Measurements from ENCODE around the gene SMARCAL1.

SMARCAL1 gene

DNA sequence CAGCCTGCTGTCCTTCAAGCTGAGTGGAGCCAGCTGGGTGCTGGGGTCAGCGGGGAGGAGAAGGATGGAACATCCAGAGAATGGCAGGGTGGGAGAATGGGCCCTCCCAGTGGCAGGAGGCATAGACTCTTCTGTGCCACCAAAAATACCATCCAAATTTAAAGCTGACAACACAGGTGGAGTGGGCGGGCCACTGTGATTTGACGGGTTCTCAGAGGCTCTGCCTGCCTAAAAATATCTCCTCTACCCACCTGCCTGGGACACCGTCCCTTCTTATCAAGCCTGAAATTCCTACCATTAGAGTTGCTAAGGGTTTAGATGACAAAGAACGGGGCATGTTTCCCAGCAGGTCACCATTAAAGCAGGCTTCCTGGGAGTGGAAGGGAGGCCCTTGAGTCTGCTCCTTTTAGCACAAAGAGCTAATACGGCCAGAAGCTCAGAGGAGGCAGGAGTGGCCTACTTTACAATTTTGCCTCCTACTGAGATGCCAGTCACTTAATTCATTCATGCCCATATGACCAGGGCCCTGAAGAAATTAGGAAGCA, 20.2 kb upstream of the SMARCAL1 start:
- FAIRE-seq, result no peak
- no peak for DNase-seq (ENCODE audit: insufficient read length, low spot score)

DNA sequence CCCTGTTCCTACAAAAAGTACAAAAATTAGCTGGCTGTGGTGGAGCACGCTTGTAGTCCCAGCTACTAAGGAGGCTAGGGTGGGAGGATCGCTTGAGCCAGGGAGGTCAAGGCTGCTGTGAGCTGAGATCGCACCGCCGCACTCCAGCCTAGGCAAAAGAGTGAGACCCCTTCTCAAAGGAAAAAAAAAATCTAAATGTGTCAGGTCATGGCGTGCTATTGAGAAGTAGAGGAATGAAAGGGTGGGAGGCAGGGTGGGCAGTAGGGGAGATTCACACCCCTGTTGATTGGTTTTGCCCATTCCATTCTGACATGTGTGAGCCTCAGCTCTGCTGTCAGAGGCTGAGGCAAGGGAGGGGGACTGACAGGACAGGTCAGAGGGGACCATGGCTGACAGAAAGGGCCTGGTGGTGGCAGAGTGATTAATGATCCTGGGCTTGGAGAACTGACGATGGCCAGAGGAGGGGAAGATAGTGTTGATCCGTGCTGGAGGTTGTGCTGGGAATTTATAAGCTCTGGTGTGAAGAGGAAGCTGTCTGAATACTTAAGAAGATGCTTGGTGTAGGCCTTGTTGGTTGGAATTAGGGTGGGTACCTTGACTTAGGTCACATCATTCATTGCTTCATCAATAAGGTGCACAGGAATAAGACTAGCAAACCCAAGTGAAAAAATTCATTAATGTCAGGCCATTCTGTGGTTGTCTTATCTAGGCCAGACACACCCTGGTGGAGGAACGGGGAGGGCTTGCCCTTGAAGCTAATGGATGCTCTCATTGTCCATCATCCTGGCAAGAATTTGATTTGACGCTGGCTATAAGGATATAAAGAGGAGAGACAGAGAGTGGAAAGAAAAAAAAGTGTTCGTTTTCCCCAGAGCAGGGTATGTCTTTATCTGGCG, 19.1 kb upstream of the SMARCAL1 start:
- FAIRE-seq, result no peak
- DNase-seq (ENCODE audit: insufficient read length, low spot score), result no peak

DNA sequence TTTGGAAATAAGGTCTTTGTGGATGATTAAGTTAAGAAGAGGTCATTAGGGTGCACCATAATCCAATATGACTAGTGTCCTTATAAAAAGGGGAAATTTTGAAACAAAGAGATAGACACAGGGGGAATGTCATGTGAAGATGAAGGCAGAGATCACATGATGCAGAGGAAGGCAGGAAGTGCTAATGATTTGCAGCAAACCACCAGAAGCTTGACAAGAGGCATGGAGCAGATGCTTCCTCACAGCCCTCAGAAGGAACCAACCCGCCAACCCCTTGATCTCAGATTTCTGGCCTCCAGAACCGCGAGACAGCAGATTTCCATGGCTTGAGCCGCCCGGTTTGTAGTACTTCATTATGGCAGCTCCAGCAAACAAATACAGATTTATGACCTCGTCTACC, 17.4 kb upstream of the SMARCAL1 start:
- no peak for DNase-seq (ENCODE audit: insufficient read length, low spot score)

DNA sequence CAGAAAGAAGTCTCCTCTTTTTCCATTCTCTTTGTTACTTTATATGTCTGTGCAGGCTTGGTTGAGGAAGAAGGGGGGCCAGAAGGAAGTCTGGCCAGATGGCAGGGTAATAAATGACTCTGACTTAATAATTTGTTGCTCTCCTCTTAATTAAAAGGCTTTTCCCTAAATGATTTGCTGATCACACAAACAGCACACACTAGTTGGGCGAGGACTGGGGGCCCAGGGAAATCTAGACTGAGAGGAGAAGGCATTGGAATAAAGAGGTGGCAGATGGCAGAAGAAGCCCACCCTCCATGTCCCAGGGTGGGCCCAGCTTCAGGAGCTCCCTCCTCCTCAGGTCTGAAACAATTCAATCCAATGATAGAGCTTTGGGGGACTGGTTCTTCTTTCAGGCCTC, 12.7 kb upstream of the SMARCAL1 start:
- no peak for DNase-seq (ENCODE audit: insufficient read length, low spot score)
- FAIRE-seq, result no peak

More for the DNA sequence above, 17.4 kb upstream of the SMARCAL1 start:
- no peak for FAIRE-seq

DNA sequence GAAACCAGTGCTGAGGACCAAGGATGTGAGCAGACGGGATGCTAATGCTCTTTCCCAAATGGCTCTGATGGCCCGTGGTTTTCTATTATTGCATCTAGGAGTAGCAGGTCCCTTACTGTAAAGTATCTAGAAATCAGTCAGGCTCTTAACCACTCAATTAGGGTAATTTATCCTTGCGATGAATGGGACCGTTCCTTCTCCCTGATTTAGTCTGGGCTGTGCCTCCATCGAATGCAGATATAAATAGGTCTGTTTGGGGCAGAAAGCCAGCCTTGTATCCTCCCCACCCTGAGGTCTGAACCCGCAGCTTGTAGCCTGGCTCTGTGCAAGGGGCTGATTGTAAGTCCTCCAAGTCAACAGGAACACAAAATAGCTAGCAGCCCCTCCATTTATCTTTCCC, 9.5 kb upstream of the SMARCAL1 start:
- DNase-seq (ENCODE audit: insufficient read length, low spot score) (no peak), FAIRE-seq (no peak)

DNA sequence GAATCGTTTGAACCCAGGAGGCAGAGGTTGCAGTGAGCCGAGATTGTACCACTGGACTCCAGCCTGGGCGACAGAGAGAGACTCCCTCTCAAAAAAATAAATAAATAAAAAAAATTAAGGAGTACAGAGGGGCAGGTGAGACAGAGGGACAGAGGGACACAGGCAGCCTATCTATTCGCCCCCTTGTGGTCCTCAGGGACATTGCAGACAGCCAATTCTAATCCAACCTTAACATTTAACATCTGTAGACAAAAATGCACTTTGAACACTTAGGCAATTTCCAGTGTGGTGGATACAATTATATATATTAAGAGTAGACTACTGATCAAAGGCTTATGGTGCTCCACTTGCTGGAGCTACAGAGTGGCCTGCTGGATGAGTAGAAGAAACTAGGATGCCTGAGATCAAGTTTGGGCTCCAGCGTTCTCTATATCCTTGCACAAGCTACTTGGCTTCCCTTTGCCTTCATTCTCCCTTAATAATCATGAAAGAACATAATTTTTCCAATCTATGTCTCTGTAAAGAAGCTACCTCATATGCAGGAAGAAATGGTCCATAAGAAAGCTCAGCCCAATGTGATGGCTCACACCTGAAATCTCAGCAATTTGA, 8.2 kb upstream of the SMARCAL1 start:
- DNase-seq (ENCODE audit: insufficient read length, low spot score) (no peak), FAIRE-seq (no peak)

DNA sequence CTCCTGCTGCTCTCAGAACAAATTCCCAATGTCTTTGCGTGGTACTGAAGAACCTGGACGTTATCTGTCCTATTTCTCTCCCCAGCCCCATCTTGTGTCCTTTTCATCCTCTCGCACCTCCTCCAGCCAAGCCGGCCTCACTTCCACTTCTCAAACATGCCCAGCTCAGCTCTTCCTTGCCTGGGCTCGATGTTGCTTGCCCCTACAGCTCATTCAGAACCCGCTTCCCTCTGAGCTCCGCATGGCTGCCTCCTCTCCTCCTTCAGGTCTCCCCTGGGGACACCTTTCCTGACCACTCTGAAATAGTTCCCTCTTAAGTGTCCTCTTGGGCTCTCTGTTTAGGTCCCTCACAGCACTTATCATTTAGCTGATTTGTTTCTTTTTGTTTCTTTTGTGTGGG, 6.7 kb upstream of the SMARCAL1 start:
- FAIRE-seq, result no peak
- no peak for DNase-seq (ENCODE audit: insufficient read length, low spot score)

DNA sequence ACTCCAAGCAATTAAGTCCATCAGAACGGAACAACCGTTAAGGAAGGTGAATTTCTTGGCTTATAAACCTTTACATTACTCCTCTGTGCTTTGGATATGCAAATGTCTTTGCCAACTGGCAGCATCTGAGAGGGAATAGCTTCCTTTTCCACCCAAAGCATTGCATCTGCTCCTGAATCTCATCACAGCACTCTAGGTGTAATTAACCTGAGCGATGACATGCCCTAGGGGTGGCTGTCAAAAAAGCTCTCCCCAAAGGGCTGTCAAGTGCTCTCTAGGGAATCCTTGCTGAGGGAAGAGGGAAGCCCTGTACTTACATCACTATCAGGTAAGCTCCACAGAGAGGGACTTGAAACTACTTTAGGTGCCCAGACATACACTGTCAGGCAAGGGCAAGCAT, 5.5 kb upstream of the SMARCAL1 start:
- DNase-seq (ENCODE audit: insufficient read length, low spot score), result no peak
- no peak for FAIRE-seq

DNA sequence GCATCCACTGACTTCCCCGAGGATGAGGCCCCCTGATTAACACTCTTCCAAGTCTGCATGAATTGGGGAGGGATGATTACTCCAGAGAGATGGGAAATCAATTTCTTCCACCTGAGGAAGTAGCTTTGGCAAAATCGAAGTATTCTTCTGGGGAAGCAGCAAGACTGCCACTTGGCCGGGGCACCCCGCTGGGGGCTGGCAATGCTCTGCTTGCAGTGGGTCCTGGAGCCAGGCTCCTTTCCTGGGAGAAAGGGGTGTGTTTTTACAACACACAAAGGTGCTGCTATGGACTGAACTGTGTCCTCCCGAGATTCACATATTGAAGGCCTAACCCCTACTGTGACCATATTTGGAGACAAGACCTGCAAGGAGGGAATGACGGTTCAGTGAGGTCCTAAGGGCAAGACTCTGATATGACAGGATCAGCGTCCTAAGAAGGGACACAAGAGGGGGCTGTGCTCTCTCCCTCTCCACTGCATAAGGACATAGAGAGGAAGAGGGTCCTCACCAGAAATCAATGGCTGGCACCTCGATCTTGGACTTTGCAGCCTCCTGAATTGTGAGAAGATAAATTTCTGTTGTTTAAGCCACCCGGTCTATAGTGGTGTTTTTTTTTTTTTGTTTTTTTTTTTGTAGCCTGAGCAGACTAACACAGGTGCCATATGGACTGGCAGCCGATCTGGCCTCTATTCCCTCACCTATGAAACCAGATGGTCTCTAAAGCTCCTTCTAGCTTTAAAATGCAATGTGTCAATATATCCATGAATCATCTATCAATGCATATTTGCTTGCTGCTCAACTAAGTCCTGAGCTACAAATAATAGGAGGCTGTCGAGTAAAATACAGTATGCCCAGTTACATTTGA, 3.6 kb upstream of the SMARCAL1 start:
- DNase-seq (ENCODE audit: insufficient read length, low spot score) (no peak), FAIRE-seq (no peak)

DNA sequence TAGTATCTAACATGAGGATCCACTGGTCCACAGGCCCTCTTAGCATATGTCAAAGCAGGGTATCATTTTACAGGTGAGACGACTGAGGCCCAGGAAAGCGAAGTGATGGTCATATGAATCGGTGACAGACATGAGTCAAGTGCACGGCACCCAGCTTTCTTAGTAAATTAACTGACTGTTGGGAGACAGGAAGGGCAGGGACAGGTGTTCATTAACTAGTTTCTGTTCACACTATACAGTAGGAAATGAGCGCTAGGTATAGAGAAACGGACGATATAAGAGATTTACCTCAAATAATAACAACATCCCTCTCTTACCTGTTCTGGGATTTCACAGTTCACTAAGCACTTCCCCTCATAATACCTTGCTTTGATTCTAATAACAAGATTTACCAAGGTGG, 1.7 kb upstream of the SMARCAL1 start:
- DNase-seq (ENCODE audit: insufficient read length, low spot score) (no peak), FAIRE-seq (no peak)

DNA sequence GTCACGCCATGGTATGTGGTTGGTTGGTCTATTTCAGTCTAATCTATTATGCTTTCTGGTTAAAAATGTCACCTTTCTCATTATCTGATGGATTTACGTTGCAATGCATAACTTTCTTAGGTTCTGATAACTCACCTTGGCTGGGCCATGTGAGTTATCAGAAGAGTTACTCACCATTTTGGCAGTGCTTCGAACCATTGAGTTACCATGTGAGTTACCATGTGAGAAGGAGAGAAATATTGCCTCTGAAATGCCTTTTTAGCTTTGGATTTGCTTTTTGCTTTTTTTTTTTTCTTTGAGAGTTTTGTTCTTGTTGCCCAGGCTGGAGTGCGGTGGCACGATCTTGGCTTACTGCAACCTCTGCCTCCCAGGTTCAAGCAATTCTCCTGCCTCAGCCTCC, 1.6 kb downstream of the SMARCAL1 start:
- DNase-seq (ENCODE audit: insufficient read length, low spot score) (no peak), FAIRE-seq (no peak)

DNA sequence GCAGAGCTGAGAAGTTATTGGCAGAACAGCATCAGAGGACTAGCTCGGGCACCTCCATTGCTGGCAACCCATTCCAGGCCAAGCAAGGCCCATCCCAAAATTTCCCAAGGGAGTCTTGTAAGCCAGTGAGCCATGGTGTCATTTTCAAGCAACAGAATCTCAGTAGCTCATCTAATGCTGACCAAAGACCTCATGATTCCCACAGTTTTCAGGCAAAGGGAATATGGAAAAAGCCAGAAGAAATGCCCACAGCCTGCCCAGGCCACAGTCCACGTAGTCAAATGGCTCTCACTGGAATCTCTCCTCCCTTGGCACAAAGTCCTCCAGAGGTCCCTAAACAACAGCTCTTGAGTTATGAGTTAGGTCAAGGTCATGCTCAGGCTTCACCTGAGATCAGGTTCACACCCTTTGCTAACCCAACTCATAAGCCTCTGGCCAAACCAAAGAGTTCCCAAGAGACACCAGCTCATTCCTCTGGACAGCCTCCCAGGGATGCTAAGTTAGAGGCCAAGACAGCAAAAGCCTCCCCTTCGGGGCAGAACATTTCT, 2.6 kb downstream of the SMARCAL1 start:
- FAIRE-seq (no peak), DNase-seq (ENCODE audit: insufficient read length, low spot score) (no peak)

DNA sequence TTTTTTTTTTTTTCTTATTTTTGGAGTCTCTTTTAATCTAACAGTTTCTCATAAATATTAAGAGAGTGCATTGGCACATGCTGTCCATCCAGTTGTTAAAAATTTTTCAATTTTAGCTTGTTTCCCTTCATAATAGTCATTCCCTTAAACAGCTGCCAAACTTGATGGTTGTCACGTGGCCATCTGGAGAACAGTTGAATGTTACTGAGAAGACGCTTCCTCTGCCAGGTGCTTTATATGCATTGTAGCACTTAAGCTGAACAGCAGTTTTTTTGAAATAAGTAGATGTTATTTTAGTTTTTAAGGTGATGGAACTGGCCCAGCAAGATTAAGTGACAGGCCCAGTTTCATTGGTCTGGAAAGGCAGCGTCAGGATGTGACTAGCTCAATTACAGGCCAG, 3.3 kb downstream of the SMARCAL1 start:
- FAIRE-seq, result no peak
- no peak for DNase-seq (ENCODE audit: insufficient read length, low spot score)

DNA sequence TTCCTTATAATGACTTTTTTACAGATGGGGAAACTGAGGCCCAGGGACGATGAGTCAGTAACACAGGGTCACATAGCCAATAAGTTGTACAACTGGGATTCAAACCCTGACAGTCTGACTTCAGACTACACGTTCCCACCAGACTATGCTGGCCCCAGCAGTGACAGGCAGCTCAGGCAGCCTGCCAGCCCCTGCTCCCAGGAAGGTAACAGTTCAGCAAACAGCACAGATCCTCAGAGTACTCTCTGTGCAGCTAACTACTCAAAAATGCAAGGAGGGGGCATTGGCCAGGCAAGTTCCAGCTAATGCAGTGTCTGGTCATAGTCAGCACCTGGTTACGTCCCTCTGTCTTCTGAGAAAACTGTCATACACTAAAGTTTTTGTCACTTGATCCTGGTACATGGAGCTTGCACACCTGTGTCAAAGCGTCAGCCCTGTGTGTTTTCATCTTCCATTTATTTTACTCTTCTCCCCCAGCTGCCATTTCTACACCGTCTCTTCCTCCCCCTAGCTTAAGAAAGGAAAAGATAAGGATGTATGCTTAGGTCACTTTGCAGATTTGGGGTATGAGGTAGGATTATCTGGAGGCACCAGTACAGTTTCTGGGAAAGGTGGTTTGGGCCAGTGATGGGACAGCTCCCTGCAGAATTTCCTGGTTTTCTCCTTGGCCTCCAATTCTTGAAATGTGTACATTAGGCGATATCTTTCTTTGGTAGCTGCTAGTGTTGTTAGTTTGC, 4.5 kb downstream of the SMARCAL1 start:
- DNase-seq (ENCODE audit: insufficient read length, low spot score) (no peak), FAIRE-seq (no peak)

DNA sequence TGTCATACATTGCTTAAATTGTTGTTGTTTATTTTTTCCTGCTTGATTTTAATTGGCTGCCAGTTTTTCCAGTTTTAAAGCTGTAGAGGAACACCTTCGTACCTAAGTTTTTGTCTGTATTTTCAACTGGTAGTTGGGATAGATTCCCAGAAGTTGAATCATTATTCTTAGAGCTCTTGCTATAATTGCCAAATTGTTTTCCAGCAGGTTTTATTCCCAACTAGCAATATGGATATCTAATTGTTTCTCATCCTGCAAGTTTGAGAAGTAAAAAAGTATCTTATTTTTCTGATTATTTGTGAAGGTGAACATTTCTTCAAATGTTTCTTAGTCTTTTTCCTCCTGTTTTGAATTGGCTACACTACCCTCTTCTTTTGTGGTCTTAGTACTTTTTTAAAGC, 6.7 kb downstream of the SMARCAL1 start:
- FAIRE-seq, result no peak
- DNase-seq (ENCODE audit: insufficient read length, low spot score), result no peak

DNA sequence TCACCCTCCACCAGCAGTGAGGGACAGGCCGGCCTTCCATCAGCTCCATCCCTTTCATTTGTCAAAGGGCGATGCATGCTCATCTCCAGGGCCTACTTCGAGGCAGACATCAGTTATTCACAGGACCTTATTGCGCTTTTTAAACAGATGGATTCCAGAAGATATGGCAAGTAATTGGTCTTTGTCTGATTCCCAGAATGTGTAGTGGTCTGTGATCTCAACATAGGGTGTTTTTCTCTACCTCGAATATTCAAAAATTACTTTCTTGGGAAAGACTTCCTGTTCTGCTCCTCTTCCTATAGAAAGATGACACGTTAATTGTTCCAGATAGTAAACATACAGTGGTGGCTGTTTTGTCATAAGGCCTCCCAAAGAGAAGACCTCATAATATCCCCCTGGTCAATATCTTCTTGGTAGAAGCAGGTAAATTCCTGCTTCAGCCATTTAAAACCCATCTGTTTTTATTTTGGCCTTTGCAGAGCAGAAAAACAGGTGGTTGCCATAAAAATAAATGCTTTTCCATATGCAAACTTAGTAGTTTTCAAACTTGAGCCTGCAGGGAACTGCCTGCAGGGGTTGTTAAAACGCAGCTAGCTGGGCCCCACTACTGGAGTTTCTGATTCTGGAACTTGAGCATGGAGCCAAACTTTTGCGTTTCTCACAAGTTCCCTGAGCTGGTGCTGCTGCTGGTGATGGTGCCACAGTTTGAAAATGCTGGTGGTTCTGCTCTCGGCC, 8.2 kb downstream of the SMARCAL1 start:
- no peak for DNase-seq (ENCODE audit: insufficient read length, low spot score)
- no peak for FAIRE-seq

DNA sequence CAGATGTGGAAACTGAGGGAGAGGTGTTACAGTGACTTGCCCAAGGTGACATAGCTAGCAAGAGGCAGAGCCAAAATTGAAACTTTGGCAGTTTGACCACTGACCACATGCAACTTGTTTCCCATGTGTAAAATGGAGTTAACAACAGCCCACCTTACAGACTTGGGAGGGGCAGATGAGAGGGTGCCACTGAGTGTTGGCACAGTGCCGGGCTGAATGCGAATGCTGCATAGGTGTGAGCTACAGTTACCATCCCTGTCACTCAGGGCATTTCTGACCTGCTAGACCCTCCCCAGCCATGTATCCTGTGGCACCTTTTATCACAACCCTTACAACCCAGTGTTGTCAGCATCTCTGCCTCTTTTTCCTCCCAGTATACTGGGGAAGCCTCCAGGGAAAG, 10.8 kb downstream of the SMARCAL1 start:
- FAIRE-seq (no peak), DNase-seq (ENCODE audit: insufficient read length, low spot score) (no peak)

DNA sequence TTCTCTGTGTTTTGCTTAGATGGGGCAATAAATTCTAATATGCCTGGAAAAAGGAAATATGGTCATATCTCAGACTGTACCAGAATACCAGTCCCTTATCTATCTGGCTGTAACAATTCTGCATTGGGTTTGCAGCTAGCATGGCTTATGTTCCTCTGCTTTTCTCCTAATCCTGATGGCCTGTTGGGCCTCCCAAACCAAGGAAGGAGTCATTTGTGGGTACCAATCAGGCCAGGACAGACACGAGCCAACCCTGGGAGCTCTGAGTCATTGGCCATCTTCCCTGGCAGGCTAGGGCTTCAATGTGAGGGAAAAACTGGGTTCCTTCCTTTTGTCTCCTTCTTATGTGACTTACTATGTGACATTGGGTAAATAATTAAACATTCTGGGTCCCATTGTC, 12.0 kb downstream of the SMARCAL1 start:
- DNase-seq (ENCODE audit: insufficient read length, low spot score) (no peak), FAIRE-seq (no peak)

DNA sequence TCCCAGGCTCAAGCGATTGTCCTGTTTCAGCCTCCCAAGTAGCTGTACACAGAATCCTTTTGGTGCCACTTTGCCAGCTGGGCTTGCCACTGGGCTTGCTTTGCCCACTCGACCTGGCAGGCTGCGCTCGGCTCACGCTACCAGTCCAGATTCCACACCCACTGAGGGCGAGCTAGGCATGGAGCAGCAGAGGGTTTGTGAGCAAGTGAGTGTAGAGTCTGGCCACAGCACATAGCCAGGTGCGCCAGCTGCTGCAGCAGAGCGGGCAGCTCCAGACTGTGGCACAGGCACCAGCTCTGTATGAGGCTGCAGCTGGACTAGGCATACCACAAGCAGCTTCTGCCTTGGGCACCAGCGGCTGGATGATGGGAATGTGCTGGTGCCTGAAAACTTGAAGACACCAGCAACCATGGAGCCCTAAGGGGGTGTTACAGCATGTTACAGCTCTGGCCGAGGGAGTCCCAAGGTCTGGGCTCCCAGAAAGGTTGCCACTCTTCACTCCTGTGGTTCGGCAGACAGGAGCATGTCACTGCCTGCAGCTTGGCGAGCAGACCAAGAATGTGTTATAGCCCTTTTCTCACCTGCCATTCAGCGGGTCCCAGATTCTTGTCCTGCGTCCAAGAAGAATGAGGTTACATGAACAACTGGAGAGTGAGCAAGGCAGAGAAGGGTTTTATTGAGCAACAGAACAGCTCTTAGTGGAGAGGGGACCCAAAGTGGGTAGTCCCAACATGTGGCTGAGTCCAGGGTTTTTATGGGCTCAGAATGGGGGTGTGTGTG, 12.9 kb downstream of the SMARCAL1 start:
- FAIRE-seq, result peak; percentile 74
- DNase-seq (ENCODE audit: insufficient read length, low spot score), result no peak

Measured in HTR-8/SVneo (cell line).